WTC11 (cell line): ENCODE data around the gene CASR.

ENCODE experiments used
- CREM ChIP-seq: sonication (generic); formaldehyde crosslinking; IDR thresholded peaks from 2 replicates; pipeline ENCODE4 v1.8.1; 2022; ENCODE audit warnings: mild to moderate bottlenecking, missing genetic modification reagents, moderate library complexity
- HMGA2 ChIP-seq: fragments of 250-450 bp; sonication (Bioruptor Pico); IDR thresholded peaks from 2 replicates; pipeline ENCODE4 v1.4.0; 2021; ENCODE audit warnings: mild to moderate bottlenecking, moderate library complexity
- PRRX2 ChIP-seq: fragments of 250-450 bp; sonication (Bioruptor Pico); IDR thresholded peaks from 2 replicates; pipeline ENCODE4 v1.8.0; 2021; ENCODE audit warnings: mild to moderate bottlenecking
- TEAD4 ChIP-seq: sonication (generic); formaldehyde crosslinking; IDR thresholded peaks from 2 replicates; pipeline ENCODE4 v1.8.0; 2022; ENCODE audit warnings: mild to moderate bottlenecking, missing genetic modification reagents
- TF ChIP-seq, protein P1 (sequence below): sonication (generic); formaldehyde crosslinking; conservative IDR thresholded peaks from 2 replicates; pipeline ENCODE4 v1.8.1; 2023; ENCODE audit warnings: mild to moderate bottlenecking, low read depth, missing genetic modification reagents, moderate library complexity
- TF ChIP-seq, protein P2 (sequence below): fragments of 200-600 bp; IDR thresholded peaks from 2 replicates; pipeline ENCODE4 v1.8.0; 2022; ENCODE audit warnings: antibody characterized with exemption
- TF ChIP-seq, protein P3 (sequence below): sonication (generic); formaldehyde crosslinking; IDR thresholded peaks from 2 replicates; pipeline ENCODE4 v1.8.0; 2022; ENCODE audit warnings: missing genetic modification reagents
- TF ChIP-seq, protein P4 (sequence below): sonication (generic); formaldehyde crosslinking; IDR thresholded peaks from 2 replicates; pipeline ENCODE4 v1.8.0; 2022; ENCODE audit warnings: mild to moderate bottlenecking, missing genetic modification reagents

DNA sequence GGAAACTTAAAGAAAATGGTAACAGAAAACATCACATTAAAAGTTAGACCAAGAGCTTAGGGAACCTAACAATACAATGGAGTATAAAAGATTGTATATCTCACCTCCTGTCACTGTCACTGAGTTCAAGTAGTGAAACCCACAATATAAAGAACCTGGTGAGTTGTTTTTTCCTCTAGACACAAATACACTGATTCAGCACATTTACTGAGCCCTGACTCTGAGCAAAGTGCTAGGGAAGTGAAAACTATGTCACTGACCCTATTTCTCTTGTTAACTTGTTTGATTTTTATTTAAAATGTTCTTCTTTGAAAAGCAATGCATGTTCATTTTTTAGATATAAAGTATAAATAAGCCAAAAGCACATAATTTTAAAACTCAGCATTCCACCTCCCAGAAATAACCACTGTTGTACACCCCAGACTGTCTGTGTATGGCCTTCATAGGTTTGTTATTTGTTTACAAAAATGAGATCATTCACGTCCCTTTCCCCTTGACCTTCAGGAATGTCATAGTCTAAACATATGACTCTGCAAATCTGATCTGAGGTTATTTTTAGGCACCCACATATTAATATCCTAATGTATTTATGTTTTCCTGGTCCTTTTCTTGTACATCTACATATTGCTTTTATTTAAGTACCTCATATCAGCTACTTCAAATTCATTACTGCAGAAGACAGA, 72.4 kb downstream of the CASR start:
- TF ChIP-seq, protein P1, sequence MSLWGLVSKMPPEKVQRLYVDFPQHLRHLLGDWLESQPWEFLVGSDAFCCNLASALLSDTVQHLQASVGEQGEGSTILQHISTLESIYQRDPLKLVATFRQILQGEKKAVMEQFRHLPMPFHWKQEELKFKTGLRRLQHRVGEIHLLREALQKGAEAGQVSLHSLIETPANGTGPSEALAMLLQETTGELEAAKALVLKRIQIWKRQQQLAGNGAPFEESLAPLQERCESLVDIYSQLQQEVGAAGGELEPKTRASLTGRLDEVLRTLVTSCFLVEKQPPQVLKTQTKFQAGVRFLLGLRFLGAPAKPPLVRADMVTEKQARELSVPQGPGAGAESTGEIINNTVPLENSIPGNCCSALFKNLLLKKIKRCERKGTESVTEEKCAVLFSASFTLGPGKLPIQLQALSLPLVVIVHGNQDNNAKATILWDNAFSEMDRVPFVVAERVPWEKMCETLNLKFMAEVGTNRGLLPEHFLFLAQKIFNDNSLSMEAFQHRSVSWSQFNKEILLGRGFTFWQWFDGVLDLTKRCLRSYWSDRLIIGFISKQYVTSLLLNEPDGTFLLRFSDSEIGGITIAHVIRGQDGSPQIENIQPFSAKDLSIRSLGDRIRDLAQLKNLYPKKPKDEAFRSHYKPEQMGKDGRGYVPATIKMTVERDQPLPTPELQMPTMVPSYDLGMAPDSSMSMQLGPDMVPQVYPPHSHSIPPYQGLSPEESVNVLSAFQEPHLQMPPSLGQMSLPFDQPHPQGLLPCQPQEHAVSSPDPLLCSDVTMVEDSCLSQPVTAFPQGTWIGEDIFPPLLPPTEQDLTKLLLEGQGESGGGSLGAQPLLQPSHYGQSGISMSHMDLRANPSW: no peak
- TF ChIP-seq, protein P2, sequence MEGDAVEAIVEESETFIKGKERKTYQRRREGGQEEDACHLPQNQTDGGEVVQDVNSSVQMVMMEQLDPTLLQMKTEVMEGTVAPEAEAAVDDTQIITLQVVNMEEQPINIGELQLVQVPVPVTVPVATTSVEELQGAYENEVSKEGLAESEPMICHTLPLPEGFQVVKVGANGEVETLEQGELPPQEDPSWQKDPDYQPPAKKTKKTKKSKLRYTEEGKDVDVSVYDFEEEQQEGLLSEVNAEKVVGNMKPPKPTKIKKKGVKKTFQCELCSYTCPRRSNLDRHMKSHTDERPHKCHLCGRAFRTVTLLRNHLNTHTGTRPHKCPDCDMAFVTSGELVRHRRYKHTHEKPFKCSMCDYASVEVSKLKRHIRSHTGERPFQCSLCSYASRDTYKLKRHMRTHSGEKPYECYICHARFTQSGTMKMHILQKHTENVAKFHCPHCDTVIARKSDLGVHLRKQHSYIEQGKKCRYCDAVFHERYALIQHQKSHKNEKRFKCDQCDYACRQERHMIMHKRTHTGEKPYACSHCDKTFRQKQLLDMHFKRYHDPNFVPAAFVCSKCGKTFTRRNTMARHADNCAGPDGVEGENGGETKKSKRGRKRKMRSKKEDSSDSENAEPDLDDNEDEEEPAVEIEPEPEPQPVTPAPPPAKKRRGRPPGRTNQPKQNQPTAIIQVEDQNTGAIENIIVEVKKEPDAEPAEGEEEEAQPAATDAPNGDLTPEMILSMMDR: no peak
- TF ChIP-seq, protein P3, sequence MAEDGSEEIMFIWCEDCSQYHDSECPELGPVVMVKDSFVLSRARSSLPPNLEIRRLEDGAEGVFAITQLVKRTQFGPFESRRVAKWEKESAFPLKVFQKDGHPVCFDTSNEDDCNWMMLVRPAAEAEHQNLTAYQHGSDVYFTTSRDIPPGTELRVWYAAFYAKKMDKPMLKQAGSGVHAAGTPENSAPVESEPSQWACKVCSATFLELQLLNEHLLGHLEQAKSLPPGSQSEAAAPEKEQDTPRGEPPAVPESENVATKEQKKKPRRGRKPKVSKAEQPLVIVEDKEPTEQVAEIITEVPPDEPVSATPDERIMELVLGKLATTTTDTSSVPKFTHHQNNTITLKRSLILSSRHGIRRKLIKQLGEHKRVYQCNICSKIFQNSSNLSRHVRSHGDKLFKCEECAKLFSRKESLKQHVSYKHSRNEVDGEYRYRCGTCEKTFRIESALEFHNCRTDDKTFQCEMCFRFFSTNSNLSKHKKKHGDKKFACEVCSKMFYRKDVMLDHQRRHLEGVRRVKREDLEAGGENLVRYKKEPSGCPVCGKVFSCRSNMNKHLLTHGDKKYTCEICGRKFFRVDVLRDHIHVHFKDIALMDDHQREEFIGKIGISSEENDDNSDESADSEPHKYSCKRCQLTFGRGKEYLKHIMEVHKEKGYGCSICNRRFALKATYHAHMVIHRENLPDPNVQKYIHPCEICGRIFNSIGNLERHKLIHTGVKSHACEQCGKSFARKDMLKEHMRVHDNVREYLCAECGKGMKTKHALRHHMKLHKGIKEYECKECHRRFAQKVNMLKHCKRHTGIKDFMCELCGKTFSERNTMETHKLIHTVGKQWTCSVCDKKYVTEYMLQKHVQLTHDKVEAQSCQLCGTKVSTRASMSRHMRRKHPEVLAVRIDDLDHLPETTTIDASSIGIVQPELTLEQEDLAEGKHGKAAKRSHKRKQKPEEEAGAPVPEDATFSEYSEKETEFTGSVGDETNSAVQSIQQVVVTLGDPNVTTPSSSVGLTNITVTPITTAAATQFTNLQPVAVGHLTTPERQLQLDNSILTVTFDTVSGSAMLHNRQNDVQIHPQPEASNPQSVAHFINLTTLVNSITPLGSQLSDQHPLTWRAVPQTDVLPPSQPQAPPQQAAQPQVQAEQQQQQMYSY (CRISPR knock-in tag): no peak
- no peak for TF ChIP-seq CREM (CRISPR knock-in tag)
- TF ChIP-seq, protein P4, sequence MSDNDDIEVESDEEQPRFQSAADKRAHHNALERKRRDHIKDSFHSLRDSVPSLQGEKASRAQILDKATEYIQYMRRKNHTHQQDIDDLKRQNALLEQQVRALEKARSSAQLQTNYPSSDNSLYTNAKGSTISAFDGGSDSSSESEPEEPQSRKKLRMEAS (CRISPR knock-in tag): no peak
- no peak for TF ChIP-seq HMGA2
- no peak for TF ChIP-seq TEAD4
- no peak for TF ChIP-seq PRRX2 (CRISPR knock-in tag)
